ENCODE measurements around the gene NOLC1. TPM values are rescaled to one million over a fixed set of nuclear protein-coding genes. Genes with fewer than 3 reads are reported as not detected.
A peak's percentile ranks its signal among the peaks of the same experiment; 100 is the strongest.

The NOLC1 gene
- total RNA-seq (23.6 TPM), polyA plus RNA-seq (43.1 TPM)

- Histone ChIP-seq H3K4me3 (ENCODE audit: low read depth, low read length) (peak within 1 kb of the TSS; percentile 75), H3K27ac (ENCODE audit: low read depth) (peak within 1 kb of the TSS; percentile 91), H3K4me1 (ENCODE audit: insufficient read depth) (no peaks in the 10 kb centered on the region), H3K36me3 (ENCODE audit: insufficient read depth) (peaks cover 4% of the 10 kb centered on the region)
- 3% methylated on average over 59 of the region's 59 CpGs for WGBS
- DNase-seq (ENCODE audit: extremely low spot score), result peak; percentile 95
Observed at GRCh38 chr10:102151774-102152544, at the start of gene NOLC1. TSS of gene NOLC1 (plus strand) at chr10:102152389. CDS start at chr10:102152411, 22 bp downstream.

DNA sequence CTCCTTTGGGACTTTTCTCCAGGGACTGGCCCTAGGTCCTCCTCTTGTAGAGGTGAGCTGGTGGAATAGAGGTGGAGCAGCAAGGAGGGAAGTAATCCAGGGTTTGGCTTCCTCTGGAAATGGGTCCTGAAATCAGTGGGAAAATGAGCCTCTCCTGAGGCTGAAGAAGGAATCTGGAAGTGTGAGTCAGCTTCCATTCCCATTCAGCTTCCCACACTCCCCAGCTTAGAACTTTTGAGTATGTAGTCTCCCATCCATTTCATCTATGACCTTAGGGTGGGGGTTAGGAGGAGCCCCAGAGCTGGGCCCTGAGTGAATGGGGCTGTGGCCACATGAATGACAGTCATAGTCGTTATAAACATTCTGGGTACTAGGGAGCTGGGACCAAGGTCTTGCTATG, 49.8 kb upstream of the NOLC1 start:
- Histone ChIP-seq H3K4me1 (ENCODE audit: insufficient read depth) (no peaks in the 10 kb centered on the region), H3K36me3 (ENCODE audit: insufficient read depth) (no peaks in the 10 kb centered on the region), H3K4me3 (ENCODE audit: low read depth, low read length) (no peak overlapping the region), H3K27ac (ENCODE audit: low read depth) (no peak overlapping the region)
- no peak for DNase-seq (ENCODE audit: extremely low spot score)
- 85% methylated on average over 1 of the region's 1 CpG for WGBS

DNA sequence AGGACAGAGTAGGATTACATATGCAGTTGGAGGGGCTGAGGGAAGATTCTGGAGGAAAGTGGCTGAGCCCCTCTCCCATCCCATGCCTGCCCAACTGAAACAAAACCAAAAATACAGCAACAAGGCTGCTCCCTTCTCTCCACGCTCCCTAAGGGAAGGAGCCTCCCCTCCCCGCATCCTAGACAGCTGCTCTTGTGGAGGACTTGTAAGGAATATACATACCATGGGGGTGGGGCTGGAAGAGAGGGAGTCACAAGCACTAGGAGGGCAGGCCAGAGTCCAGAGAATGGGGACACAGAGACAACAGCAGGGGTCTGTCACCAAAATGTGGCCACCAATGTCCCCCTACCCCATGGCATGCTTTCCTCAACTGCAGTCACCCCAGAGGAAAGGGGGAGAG, 45.2 kb upstream of the NOLC1 start:
- no peaks in the 10 kb centered on the region for H3K4me1 ChIP-seq (ENCODE audit: insufficient read depth)
- no peak overlapping the region for H3K4me3 ChIP-seq (ENCODE audit: low read depth, low read length)
- DNase-seq (ENCODE audit: extremely low spot score), result no peak
- no peak overlapping the region for H3K27ac ChIP-seq (ENCODE audit: low read depth)
- peaks cover 16% of the 10 kb centered on the region for H3K36me3 ChIP-seq (ENCODE audit: insufficient read depth)
- WGBS, result 70% methylated on average over 2 of the region's 2 CpGs

- Histone ChIP-seq H3K4me1 (ENCODE audit: insufficient read depth) (no peaks in the 10 kb centered on the region), H3K36me3 (ENCODE audit: insufficient read depth) (peaks cover 16% of the 10 kb centered on the region), H3K4me3 (ENCODE audit: low read depth, low read length) (no peak overlapping the region), H3K27ac (ENCODE audit: low read depth) (no peak overlapping the region)
- DNase-seq (ENCODE audit: extremely low spot score), result no peak
- 89% methylated on average over 24 of the region's 24 CpGs for WGBS
Observed at GRCh38 chr10:102109166-102110116, 42.7 kb upstream of the NOLC1 start.

- peaks cover 16% of the 10 kb centered on the region for H3K36me3 ChIP-seq (ENCODE audit: insufficient read depth)
- no peak for DNase-seq (ENCODE audit: extremely low spot score)
- 90% methylated on average over 12 of the region's 12 CpGs for WGBS
- H3K27ac ChIP-seq (ENCODE audit: low read depth), result no peak overlapping the region
- H3K4me3 ChIP-seq (ENCODE audit: low read depth, low read length), result no peak overlapping the region
- H3K4me1 ChIP-seq (ENCODE audit: insufficient read depth), result no peaks in the 10 kb centered on the region
Observed at GRCh38 chr10:102111276-102111675, 40.9 kb upstream of the NOLC1 start.

DNA sequence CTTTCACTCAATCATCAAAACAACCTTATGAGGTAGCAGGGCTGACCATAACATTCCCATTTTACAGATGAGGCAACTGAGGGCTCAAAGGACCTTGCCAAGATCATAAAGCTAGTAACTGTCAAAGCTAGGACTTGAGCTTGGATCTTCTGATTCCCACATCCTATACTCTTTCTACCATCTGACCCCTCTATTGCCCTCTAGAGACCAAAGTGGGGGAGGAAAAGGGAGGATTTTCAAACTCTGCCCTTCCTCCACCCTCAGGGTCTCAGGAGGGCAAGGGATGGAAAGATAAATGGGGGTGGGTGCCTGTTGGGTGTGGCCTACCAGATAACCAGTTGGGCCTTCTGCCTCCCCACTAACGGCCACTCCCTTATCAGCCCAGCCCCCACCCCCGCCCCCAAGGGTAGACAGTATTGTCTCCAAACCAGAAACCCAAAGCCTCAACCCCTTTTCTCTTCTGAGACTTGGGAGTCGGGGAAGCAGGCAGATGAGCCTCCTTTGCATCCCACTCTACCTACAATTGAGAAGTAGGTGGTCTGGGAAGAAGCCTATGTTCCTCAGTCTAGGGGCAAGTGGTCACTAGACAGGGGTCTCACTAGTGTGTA, 39.9 kb upstream of the NOLC1 start:
- WGBS, result 48% methylated on average over 3 of the region's 3 CpGs
- H3K4me1 ChIP-seq (ENCODE audit: insufficient read depth), result no peaks in the 10 kb centered on the region
- H3K36me3 ChIP-seq (ENCODE audit: insufficient read depth), result peaks cover 16% of the 10 kb centered on the region
- no peak overlapping the region for H3K27ac ChIP-seq (ENCODE audit: low read depth)
- no peak for DNase-seq (ENCODE audit: extremely low spot score)
- H3K4me3 ChIP-seq (ENCODE audit: low read depth, low read length), result no peak overlapping the region

- no peak for DNase-seq (ENCODE audit: extremely low spot score)
- 32% methylated on average over 7 of the region's 7 CpGs for WGBS
- H3K27ac ChIP-seq (ENCODE audit: low read depth), result peak overlapping the region; percentile 19
- peaks cover 11% of the 10 kb centered on the region for H3K36me3 ChIP-seq (ENCODE audit: insufficient read depth)
- peak overlapping the region; percentile 78 for H3K4me3 ChIP-seq (ENCODE audit: low read depth, low read length)
- no peaks in the 10 kb centered on the region for H3K4me1 ChIP-seq (ENCODE audit: insufficient read depth)
Observed at GRCh38 chr10:102113261-102113955, 38.8 kb upstream of the NOLC1 start.

GRCh38 chr10:102113956-102114857, 38.0 kb upstream of the NOLC1 start:
- H3K27ac ChIP-seq (ENCODE audit: low read depth), result peak overlapping the region; percentile 49
- peaks cover 8% of the 10 kb centered on the region for H3K36me3 ChIP-seq (ENCODE audit: insufficient read depth)
- DNase-seq (ENCODE audit: extremely low spot score), result no peak
- H3K4me1 ChIP-seq (ENCODE audit: insufficient read depth), result no peaks in the 10 kb centered on the region
- peak overlapping the region; percentile 78 for H3K4me3 ChIP-seq (ENCODE audit: low read depth, low read length)
- WGBS, result 1% methylated on average over 44 of the region's 45 CpGs

DNA sequence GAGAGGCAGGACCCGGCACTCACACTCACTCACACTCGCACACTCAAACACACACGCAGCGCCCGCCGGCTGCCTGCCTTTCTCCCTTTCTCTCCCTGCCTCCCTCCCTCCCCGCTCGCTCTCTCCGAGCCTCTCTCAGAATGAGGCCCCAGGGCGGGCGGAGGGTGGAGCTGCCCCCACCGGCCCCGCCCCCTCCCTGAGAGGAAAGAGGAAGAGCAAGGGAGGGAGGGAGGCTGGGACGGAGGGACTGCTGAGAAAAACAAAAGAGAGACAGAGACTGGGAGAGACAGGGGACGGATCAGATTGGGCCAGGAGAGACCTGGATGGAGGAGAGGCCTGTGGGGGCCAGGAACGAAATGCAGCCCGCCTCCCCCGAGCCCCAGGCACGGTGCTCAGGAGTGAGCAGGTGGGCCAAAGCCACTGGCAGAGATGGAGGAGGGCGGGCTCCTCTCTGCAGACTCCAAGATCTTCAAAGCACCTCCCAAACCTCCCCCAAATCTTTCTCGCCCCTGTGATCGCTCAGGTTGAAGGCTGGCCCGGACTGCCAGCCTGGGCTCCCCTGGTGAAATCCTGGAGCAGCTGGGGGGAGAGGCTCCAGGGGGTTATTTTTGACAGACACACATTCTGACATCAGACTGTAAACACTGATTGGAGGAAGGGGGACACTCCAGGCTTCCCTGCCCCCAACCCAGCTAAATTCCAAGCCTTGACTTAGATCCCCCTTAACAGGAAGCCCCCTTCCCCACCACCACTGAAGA, 37.1 kb upstream of the NOLC1 start:
- H3K36me3 ChIP-seq (ENCODE audit: insufficient read depth), result peaks cover 8% of the 10 kb centered on the region
- 2% methylated on average over 23 of the region's 23 CpGs for WGBS
- peak overlapping the region; percentile 78 for H3K4me3 ChIP-seq (ENCODE audit: low read depth, low read length)
- no peaks in the 10 kb centered on the region for H3K4me1 ChIP-seq (ENCODE audit: insufficient read depth)
- H3K27ac ChIP-seq (ENCODE audit: low read depth), result peak overlapping the region; percentile 81
- DNase-seq (ENCODE audit: extremely low spot score), result peak; percentile 82

- no peak for DNase-seq (ENCODE audit: extremely low spot score)
- Histone ChIP-seq H3K4me1 (ENCODE audit: insufficient read depth) (no peaks in the 10 kb centered on the region), H3K36me3 (ENCODE audit: insufficient read depth) (peaks cover under 1% of the 10 kb centered on the region), H3K27ac (ENCODE audit: low read depth) (peak overlapping the region; percentile 81), H3K4me3 (ENCODE audit: low read depth, low read length) (no peak overlapping the region)
- 7% methylated on average over 3 of the region's 3 CpGs for WGBS
Observed at GRCh38 chr10:102115775-102116174, 36.4 kb upstream of the NOLC1 start.

DNA sequence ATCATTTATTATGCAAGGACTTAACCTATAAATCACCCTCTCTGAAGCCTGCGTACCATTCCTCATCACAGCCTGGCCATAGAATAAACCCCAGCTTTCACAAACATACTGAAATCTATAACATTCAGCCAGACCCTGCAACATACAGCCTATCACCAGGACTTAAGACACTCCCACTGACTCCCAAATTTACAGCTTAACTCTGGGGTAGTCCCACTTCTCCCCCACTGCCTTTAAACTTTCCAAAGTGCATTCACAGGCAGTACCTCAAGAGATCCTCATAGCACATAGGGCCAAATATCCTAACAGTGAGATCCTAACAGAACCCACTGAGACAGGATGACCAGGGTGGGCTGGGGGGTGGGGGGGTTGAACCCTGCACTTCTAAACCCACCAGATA, 35.5 kb upstream of the NOLC1 start:
- H3K27ac ChIP-seq (ENCODE audit: low read depth), result no peak overlapping the region
- 64% methylated on average over 1 of the region's 1 CpG for WGBS

More for the DNA sequence above, 35.5 kb upstream of the NOLC1 start:
- DNase-seq (ENCODE audit: extremely low spot score), result no peak
- Histone ChIP-seq H3K4me1 (ENCODE audit: insufficient read depth) (no peaks in the 10 kb centered on the region), H3K36me3 (ENCODE audit: insufficient read depth) (no peaks in the 10 kb centered on the region), H3K4me3 (ENCODE audit: low read depth, low read length) (no peak overlapping the region)
